Bronchial epithelial cell (primary cell): ENCODE measurements around the gene TMCC1. TPM values are rescaled to one million over a fixed set of nuclear protein-coding genes. Genes with fewer than 3 reads are reported as not detected.
"Not testable (repeated sequence)": the region's sequence is repeated elsewhere in the genome, so short reads cannot be mapped to it uniquely, and the experiment has no call there.

Experiments
- DNase-seq: peaks from one replicate; pipeline ENCODE4 v3.0.0-alpha.2; 2010; ENCODE audit warnings: low read depth
- FAIRE-seq: peaks from 2 replicates; lab custom pipeline; 2011; peaks lifted over from hg19 to GRCh38; lab: Jason Lieb, UNC
- H3K27me3 ChIP-seq: 2 replicates; pipeline ENCODE4 v1.5.1; 2011; ENCODE audit warnings: low read length; ENCODE audit not compliant: control insufficient read depth, insufficient read depth
- H3K36me3 ChIP-seq: 2 replicates; pipeline ENCODE4 v1.5.1; 2011; ENCODE audit warnings: low read length; ENCODE audit not compliant: control insufficient read depth, insufficient read depth
- H3K4me3 ChIP-seq: 2 replicates; pipeline ENCODE4 v1.5.1; 2011; ENCODE audit warnings: mild to moderate bottlenecking, low read depth, low read length, control low read depth
- total RNA-seq: library from RNA; depleted of rRNA; stranded (reverse); fragments of >200 nt; gene quantifications from 2 replicates; pipeline ENCODE4 v1.2.1, GENCODE V29; 2014
- TF ChIP-seq, protein P1 (sequence below): IDR thresholded peaks from 2 replicates; pipeline ENCODE4 v1.5.1; 2011; ENCODE audit warnings: mild to moderate bottlenecking, moderate library complexity, low read length, control low read depth, inconsistent platforms; ENCODE audit not compliant: insufficient read depth, severe bottlenecking

TMCC1 gene
- total RNA-seq, 1 donor from 2014 or later, result 18.2 TPM

DNA sequence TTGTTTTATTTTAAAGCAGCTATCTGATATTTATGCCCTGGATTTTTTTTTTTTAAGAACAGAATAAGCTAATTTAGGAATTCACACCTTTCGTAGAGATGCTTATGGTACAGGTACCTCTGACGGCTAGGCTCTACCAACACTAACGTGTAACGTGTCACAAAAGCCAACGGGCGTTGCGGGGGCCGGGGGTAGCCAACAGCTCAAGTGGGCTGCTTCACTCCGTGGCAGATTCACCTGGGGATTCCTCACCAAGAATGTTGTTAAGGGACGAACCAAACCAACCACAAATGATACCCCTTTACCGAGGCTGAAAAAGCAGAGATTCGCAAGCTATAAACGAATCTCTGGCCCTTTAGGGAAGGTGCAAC is 1.0 kb downstream of the TMCC1 start:
- TF ChIP-seq, protein P1, sequence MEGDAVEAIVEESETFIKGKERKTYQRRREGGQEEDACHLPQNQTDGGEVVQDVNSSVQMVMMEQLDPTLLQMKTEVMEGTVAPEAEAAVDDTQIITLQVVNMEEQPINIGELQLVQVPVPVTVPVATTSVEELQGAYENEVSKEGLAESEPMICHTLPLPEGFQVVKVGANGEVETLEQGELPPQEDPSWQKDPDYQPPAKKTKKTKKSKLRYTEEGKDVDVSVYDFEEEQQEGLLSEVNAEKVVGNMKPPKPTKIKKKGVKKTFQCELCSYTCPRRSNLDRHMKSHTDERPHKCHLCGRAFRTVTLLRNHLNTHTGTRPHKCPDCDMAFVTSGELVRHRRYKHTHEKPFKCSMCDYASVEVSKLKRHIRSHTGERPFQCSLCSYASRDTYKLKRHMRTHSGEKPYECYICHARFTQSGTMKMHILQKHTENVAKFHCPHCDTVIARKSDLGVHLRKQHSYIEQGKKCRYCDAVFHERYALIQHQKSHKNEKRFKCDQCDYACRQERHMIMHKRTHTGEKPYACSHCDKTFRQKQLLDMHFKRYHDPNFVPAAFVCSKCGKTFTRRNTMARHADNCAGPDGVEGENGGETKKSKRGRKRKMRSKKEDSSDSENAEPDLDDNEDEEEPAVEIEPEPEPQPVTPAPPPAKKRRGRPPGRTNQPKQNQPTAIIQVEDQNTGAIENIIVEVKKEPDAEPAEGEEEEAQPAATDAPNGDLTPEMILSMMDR, result no peak
- H3K4me3 ChIP-seq, result peak overlapping the region; percentile 87
- H3K36me3 ChIP-seq, result peaks cover 1% of the 10 kb centered on the region
- H3K27me3 ChIP-seq, result no peaks in the 10 kb centered on the region
- DNase-seq (no peak), FAIRE-seq (no peak)

DNA sequence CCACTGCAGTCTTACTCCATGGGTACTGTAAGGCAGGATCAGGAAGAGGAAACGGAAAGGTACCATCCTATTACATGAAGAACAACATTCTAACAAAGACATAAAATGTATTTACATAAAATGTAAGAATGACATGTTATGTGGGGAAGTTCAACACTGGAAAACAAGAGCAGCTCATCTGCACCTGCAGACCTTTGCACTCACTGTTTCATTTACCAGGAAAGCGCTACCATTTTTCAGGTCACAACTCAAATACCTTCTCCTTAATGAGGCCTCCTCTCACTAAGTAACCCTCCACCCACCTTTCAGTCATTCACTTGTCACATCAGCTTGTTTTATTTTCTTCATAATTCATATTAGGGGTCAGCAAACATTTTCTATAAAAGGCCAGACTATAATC is 2.6 kb downstream of the TMCC1 start:
- no peak overlapping the region for H3K4me3 ChIP-seq
- H3K36me3 ChIP-seq, result peaks cover 1% of the 10 kb centered on the region
- no peaks in the 10 kb centered on the region for H3K27me3 ChIP-seq
- TF ChIP-seq, protein P1, result no peak
- no peak for DNase-seq
- no peak for FAIRE-seq

DNA sequence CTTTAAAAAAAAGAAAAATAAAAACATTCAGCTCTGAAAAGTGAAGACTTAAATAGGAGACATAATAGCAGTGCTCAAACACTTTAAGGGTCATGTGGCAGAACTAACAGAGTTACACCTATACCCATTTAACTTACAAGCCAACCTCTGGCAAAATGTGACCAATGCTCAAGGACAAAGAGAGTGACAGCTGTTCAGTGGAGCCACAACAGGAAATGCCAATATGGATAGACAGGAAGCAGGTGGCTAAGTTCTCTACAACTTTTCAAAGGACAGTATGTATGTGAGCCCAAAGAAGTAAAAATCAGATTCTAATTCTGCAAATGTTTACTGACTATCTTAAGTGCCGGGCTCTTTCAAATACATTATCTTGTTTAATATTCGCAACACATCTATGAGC is 3.4 kb downstream of the TMCC1 start:
- TF ChIP-seq, protein P1, result no peak
- Histone ChIP-seq H3K36me3 (peaks cover 1% of the 10 kb centered on the region), H3K27me3 (no peaks in the 10 kb centered on the region), H3K4me3 (no peak overlapping the region)
- DNase-seq, result no peak
- no peak for FAIRE-seq

DNA sequence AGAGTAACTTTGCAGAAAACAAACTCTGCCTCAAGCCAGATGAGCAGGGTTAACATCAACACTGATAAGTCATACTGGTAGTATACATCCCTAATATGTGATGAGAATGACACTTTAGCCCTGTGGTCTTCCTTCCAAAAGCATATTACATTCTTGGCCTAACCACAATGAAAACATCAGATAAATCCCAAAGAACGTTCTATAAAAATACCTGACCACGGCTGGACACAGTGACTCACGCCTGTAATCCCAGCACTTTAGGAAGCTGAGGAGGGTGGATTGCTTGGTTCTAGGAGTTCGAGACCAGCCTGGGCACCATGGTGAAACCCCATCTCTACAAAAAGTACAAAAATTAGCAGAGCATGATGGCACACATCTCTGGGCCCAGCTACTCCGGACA is 4.7 kb downstream of the TMCC1 start:
- FAIRE-seq (no peak), DNase-seq (no peak)
- Histone ChIP-seq H3K4me3 (no peak overlapping the region), H3K36me3 (peaks cover 1% of the 10 kb centered on the region), H3K27me3 (no peaks in the 10 kb centered on the region)
- TF ChIP-seq, protein P1, result no peak

GRCh38 chr3:129881261-129881660 is 12.2 kb downstream of the TMCC1 start:
- no peak for DNase-seq
- FAIRE-seq, result no peak
- H3K36me3 ChIP-seq, result peaks cover 2% of the 10 kb centered on the region
- TF ChIP-seq, protein P1, result no peak
- no peaks in the 10 kb centered on the region for H3K27me3 ChIP-seq
- H3K4me3 ChIP-seq, result no peak overlapping the region

- DNase-seq, result peak; percentile 7
- TF ChIP-seq, protein P1, result no peak
- FAIRE-seq, result no peak
- H3K27me3 ChIP-seq, result no peaks in the 10 kb centered on the region
- H3K36me3 ChIP-seq, result peaks cover 6% of the 10 kb centered on the region
- H3K4me3 ChIP-seq, result no peak overlapping the region
Observed at GRCh38 chr3:129878355-129878754, 15.2 kb downstream of the TMCC1 start.

GRCh38 chr3:129874479-129874878 is 19.0 kb downstream of the TMCC1 start:
- H3K36me3 ChIP-seq, H3K27me3 ChIP-seq, H3K4me3 ChIP-seq, DNase-seq, FAIRE-seq: not testable (repeated sequence)
